GM18511 (cell line): ENCODE measurements around the gene SLC1A7.

Experiments
- ATAC-seq: cut with Tn5 transposase; IDR thresholded peaks from one replicate; pipeline ENCODE4 v1.9.1; 2021; ENCODE audit warnings: mild to moderate bottlenecking, moderate library complexity; ENCODE audit not compliant: unreplicated experiment

Gene SLC1A7

DNA sequence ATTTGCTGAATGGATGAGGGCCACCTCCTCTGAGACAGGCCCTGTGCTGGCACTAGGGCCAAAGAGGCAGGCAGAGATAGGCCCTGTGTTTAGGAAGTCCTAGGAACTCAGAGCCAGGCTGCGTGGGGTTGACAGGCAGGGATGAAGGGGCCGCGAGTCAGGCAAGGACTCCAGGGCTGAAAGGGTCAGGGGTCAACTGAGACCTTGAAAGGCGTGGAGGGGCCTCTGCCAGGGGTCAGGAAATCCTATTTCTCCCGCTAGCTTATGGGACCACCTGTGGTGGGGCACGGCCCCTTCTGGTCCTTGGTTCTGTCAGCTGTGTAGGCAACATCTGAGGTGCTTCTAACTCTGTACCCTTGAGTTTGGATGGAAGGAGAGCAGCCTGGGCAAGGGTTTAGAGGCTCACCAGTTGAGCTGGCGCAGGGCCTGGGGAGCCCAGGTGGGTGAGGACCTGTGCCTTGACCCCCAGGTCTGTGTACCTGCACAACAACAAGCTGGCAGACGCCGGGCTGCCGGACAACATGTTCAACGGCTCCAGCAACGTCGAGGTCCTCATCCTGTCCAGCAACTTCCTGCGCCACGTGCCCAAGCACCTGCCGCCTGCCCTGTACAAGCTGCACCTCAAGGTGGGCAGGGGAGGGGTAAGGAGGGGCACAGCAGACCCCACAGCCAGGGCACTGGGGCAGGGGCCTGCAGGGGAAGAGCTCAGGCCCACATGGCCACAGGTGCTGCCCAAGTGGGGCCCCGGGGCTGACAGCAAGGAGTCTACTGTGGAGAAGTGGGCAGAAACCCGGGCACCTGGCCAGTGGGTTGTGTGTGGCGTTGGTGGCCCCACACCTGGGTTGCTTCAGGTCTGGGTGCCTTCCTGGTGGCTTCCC, 65.5 kb downstream of the SLC1A7 start:
- no peak for ATAC-seq

DNA sequence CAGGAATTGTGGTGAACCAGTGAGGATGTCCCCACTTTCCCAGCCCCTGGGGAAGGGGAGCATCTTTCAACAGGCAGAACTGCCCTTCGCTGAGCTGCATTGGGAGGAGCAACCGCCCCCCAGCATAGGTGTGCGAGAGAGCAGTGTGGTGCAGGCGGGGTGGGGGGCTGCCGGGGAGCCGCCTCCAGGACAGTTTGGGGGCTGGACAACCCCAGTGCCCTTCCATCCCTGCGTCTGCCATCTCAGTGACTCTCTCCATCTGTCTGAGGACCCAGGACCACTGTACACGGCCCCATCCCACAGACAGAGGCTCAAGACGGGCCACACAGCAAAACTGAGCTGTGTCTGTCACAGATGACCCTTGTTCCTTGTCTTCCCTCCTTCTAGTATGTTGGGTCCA, 66.3 kb downstream of the SLC1A7 start:
- no peak for ATAC-seq

DNA sequence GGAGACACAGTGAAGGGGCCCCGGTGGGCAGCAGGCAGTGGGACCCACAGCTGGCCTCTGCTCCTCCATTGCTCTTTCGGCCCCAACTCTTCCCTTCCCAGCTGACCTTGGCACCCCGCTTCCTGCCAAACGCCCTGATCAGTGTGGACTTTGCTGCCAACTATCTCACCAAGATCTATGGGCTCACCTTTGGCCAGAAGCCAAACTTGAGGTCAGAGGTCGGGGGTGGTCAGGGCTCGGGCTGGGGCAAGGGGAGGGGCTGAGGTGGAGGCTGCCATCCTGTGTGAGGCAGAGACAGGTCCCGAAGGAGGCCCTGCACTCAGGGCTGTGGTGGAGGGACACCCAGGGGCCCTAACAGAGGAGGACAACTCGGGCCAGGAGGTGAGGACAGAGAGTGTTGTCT, 66.7 kb downstream of the SLC1A7 start:
- ATAC-seq: no peak

DNA sequence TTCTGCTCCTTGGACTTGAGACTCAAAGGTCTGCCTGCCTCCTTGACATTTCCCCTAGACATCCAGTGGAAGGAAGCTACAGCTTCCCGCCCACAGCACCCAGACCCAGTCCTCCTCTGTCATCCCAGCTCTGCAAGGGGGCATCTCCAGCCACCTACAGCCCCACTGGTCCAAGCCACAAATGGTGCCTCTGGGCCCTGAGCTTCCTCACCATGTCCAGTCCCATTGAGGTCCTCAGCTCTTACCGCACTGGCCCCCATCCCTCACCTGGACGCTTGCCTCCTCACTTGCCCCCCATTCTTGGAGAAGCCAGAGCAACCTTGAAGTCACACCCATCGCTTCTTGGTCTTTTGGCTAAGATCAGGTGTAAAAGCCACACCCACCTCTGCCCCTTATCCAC, 67.2 kb downstream of the SLC1A7 start:
- ATAC-seq: no peak

DNA sequence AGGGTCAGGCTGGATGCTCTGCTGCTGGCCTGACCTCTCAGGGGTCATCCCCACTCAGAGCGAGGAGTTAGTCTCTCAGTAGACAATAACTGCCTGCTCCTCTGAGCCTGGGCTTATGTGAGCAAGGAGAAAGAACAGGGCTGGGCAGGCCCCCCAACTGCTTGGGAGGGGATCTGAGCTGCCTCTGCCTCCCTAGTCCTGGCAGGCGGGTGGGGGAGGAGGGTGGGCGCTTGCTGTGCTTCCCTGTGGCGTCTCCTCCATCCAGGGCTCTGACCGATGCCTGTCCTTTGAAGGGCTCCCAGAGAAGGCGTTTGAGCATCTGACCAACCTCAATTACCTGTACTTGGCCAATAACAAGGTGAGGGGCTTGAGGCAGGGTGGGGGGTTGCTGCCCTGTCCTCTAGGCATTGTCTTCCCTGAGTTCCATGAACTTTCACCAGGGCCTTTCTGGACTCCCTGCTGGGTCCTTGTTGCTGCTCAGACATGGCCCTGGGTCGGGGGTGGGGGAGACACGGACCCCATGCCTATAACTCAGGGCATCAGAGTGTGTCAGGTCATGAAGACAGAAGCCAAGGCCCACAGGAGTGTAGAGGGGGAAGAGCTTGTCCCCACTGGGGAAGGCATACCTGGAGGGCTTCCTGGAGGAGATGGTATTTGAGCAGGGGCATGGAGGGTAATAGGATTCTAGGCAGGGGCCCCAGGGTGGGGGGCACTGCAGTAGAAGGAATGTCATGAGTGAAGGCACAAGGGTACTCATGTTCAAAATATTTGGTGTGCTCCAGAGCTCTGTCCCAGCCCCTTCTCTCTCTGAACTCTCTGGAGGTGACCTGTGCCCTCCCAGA, 67.9 kb downstream of the SLC1A7 start:
- ATAC-seq: no peak

DNA sequence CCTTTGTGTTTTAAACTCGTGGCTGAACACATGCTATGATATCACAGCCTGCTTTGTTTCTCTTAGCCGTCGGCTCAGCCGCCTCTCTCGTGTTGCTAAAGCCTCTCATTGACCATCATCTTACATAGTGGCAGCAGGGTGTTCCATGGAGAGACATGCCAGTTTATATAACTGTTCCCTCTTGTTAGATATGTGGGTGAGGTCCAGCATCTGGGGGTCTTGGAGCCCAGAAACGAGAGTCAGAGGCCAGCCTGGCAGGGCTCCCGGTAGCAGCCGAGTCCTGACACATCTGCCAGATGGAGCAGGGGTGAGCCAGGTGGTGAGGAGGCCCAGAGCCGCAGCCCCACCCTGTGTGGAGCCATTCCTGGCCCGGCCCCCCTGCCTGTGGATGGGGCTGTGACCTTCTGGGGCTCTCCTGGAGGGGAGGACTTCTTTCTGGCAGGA, 68.5 kb downstream of the SLC1A7 start:
- no peak for ATAC-seq

DNA sequence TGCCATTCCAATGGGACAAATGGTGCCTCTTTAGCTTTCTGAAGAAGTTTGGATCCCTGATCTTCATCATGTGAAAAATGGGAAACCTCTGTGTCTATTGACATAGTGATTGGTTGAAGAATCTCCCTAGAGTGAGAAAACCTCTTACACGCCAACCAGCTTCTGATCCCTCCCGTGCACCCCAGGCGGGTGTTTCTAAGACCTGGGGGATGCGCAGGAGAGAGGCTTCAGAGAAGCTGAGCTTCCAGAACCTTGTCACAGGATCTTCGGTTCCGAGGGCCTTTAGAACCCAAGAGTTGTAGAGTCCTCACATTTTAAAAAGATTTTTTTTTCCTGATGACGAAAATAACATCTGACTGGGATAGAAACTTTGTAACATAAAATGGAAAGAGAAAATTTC, 69.2 kb downstream of the SLC1A7 start:
- no peak for ATAC-seq

DNA sequence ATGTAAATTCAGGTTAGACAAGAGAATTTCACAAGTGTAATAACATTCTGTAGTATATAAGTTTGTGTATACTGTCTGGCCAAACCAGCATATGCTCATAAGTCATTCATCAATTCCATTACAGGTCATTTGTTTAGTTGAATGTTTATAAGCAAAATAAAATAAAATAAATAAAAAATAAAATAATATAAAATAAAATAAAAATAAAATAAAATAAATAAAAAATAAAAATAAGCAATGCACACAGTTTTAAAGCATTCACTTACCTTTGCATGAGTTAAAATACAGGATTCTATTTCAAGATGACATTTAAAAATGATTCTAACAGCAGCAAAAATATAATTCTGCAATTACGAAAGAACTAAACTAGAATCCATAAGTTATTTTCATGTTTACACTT, 70.5 kb downstream of the SLC1A7 start:
- no peak for ATAC-seq

DNA sequence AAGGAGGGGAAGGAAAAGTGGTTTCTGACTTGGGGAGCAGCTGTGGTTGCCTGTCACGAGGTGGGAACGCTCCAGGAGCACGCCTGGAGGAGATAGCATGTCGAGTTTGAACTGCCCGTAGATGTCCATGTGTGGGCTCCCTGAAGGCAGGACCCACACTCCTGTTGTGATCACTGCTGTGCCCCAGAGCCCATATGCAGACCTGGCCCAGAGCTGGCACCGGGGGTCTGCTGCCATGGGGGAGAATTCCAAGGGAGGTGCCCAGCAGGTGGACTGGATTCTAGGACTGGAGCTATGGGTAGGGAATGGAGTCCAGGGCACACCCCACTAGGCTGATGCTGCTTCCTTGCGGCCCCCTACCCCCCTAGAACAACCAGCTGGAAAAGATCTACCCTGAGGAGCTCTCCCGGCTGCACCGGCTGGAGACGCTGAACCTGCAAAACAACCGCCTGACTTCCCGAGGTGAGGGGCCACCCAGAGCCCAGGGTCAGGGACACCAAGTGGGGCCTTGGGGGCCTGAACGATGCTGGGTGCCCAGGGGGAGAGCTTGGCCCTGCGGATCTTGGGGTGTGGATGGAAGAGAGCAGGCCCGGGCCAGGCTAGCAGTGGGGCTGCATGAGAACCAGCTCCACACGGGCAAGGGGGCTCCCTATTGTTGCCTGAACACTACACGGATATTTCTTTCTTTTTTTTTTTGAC, 71.1 kb downstream of the SLC1A7 start:
- ATAC-seq: no peak

DNA sequence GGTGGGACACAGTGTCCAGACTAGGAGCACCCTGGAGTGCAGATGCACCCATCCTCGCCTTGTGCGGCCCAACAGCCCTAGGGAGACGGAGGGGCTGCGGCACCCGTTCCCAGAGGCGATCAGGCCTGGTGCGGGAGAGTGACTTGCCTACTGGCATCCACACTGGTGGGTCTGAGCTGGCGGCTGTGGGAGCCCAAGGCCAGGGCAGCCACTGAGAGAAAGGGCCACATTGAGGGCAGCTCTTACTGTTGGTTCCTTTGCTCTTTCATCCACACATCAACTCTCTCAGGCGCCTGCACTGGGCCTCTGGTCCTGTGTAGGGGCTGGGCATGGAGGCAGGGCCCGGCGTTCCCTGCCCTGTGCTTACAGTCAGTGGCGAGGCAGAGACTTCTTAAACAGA, 71.8 kb downstream of the SLC1A7 start:
- no peak for ATAC-seq

DNA sequence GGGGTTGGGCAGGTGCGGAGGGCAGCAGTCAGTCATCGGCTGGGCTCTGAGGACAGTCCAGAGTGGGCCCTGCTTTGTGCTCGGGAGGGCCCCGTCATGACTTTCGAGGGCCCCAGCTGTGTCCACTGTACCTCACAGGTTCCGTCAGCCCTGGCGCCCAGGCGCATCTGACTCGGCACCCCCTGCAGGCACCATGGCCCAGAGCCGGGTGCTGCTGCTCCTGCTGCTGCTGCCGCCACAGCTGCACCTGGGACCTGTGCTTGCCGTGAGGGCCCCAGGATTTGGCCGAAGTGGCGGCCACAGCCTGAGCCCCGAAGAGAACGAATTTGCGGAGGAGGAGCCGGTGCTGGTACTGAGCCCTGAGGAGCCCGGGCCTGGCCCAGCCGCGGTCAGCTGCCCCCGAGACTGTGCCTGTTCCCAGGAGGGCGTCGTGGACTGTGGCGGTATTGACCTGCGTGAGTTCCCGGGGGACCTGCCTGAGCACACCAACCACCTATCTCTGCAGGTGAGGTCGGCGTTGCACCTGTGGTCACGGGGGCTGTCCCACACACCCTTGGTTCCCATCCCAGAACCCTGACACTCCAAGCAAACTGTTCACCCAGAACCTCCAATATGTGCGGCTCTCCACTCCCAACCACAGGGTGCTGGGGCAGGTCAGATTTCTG, 72.6 kb downstream of the SLC1A7 start:
- no peak for ATAC-seq

DNA sequence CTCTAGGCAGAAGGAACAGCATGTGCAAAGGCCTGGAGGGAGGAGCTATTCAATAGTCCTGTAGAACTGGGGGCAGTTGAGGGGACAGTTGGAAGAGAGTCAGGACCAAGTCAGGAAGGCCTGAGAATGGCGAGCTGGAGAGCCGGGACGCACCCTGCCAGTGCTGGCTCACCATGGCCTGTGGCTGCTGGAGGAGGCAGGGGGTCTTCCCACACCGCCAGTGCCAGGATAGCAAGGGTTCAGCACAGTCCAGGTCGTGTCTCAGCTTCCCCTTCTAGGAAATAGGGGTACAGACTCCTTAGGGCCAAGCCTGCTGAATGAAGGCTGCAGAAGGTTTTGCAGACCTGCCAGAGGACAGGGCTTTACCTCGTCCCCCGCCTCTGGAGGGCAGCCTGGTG, 73.2 kb downstream of the SLC1A7 start:
- ATAC-seq: no peak

DNA sequence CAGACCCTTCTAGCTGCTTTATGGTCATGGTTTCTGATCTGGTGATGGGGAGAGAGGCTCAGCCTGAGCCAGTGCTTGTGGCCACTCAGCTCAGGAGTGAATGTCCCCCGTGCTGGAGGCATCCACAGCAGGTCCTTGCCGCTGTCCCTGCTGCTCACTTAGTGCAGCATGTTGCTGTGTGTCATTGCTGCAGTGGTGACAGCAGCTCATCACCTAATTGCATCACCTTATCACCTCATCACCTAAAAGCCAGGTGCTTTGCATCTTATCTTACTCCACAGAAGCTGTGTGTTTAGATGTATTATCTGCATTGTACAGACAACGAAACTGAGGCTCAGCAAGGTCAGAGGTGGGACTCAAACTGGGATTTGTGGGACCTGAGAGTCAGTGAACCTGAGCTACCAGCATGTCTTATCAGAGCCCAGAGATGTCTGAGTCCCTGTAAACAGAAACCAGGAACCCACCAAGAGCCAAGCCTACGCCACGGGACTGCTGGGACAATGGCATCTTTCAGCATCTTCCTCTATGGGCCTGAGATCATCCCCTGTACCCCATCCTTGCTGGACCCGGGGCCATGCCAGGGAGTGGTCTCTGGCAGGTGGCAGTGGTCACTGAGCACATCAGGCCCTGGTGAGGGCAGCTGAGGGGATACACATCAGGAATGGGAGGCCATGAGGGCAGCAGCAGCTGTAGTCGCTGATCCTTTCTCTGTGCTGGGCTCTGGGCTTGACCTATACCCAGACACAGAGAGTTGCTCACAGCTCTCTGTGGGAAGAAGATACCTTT, 73.9 kb downstream of the SLC1A7 start:
- ATAC-seq: no peak

DNA sequence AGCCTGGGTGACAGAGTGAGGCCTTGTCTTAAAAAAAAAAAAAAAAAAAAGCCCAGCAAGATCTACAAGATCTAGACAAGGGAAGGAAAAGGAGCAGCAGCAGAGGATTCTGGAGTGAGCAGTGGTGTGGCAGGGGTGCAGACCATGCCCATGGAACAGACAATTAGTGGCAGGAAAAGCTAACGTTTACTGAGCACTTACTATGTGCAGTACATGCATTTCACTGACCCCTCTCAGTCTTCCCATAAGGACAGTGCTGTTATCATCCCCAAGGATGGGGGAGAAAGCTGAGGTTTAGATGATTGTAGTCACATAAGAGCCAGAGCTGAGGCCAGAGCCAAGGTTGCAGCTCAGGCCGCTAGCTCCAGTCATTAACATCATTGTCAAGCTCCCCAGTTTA, 74.6 kb downstream of the SLC1A7 start:
- ATAC-seq: no peak

DNA sequence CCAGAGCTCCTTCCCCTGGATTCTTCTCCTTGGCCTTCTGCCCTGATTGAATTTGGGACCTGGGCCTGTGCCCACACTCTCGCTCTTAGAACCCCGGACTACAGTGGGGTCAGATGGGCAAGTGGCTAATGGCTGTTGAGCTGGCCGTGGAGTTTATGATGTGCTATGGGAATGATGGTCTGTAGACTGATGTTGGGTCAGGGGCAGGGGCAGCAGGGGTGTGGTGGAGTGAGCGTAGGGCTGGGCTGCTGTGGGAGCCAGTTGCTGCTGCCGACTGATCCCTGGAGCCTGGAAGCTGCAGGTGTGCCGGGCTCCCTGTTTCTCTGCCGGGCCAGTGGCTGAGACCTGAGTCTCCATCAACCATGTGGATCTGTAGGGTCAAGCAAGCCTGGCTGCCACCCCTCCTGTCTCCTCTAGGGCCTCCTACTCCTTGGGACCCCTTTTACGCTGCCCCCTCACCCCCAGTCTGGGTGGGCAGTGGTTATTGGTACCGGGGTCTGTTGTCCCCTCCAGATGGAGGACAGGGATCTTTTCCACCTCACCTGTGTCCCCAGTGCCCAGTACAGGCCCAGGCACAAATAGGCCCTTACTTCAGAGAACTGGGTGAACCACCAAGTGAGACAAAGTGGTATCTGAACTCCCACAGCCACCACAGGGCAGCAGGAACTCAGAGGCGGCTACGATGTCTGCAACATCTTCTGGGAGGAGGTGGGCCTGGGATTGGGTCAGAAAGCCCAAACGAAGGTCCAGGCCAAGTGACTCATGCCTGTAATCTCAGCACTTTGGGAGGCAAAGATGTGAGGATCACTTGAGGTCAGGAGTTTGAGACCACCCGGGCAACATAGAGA, 75.3 kb downstream of the SLC1A7 start:
- ATAC-seq: no peak

DNA sequence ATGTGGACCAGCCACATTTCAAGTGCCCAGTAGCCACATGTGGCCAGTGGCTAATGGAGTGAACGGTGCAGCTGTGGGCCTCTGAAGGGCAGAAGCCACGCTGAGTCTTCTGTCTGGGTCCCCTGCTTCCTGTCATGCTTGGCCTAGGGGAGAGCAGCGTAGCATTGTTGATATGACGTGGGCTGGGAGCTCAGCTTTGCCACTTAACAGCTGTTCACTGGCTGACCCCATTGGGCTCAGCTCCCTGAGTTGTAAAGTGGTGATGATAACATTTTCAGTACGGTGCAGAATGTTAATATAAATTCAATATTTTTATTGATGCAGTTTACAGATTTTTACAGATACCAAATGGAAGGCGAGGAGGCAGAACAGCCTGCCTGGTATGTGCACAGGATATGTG, 76.0 kb downstream of the SLC1A7 start:
- ATAC-seq: no peak

DNA sequence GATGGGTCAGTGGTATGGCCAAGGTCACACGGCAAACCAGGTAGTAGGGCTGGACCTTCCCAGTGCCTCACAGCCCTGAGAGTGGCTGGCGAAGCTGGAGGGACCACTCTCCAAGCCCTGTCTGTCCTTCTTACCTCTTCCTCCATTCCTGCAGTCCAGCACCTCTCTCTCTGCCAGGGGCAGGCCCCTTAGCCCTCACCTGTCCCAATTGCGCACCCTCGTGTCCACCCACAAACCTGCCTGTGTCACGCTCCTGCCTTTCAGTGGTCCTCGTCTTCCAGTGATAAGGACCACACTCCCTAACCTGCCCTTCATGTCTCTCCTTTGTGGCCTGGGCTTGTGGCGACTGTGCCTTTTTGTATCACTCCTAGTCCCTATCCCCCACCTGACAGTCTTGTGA, 77.0 kb downstream of the SLC1A7 start:
- ATAC-seq: no peak

DNA sequence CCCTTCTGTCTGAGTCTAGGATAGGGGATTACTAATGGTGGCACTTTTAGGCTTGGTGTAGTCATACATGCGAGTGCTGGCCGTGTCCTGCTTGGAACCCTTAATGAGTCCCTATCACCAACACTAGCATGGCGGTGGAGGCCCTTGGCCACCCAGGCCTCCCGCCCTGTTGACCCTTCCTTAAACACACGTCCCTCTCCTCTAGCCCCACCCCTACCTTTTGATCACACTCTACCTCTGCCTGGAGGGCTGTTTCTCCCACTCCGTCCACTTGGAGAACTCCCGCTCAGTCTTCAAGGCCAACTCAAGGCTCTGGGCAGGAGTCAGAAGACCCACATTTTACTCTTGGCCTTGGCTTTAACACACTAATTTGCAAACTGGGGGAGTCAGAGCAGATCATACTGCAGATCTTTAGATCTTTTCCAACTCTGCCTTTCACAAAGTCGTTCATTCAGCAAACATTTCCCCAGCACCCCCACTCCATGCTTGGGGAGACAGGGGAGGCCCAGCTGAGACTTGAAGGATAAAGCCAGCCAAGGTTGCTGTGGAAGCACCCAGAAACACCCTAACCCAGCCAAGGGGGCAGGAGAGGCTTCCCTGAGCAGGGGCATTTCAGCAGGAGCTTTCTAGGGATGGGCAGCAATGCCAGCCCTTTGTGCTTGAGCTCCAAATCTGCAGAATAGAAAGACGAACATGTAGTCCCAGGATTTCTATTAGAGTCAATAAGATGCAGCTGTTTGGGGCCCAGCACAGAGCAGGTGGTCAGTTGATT, 78.5 kb downstream of the SLC1A7 start:
- ATAC-seq: no peak
